GM12878 (cell line): Measurements from ENCODE around the gene BAHD1. TPM values are rescaled to one million over a fixed set of nuclear protein-coding genes. Genes with fewer than 3 reads are reported as not detected.
A peak's percentile ranks its signal among the peaks of the same experiment; 100 is the strongest.

Experiments used
- ATAC-seq: fragments of 200-7000 bp; cut with Tn5 transposase; 3 replicates; pipeline ENCODE4 v1.9.1; 2020; ENCODE audit warnings: mild to moderate bottlenecking, moderate library complexity
- BruUV-seq: library from RNA; stranded (reverse); fragments of 400-500 nt; replicated peaks from 2 replicates; lab custom pipeline; 2021; lab: Mats Ljungman, UMichigan
- CTCF ChIA-PET: fragments of 300-600 bp; sonication (Branson Sonifier 250); formaldehyde crosslinking; extraction: SDS; loops from one replicate; lab custom pipeline; 2021; ENCODE audit warnings: inconsistent platforms; lab: Yijun Ruan, JAX
- POLR2A ChIA-PET: fragments of 350-600 bp; formaldehyde crosslinking; extraction: SDS; loops from one replicate; lab custom pipeline; 2021; ENCODE audit warnings: inconsistent platforms; lab: Charles Lee
- RAD21 ChIA-PET: fragments of 300-600 bp; sonication (Branson Sonifier 250); formaldehyde crosslinking; loops from one replicate; lab custom pipeline; 2023; ENCODE audit warnings: antibody characterized with exemption; ENCODE audit not compliant: unreplicated experiment; lab: Charles Lee
- SMC1A ChIA-PET: fragments of 300-600 bp; sonication (Branson Sonifier 250); formaldehyde crosslinking; loops from one replicate; lab custom pipeline; 2023; ENCODE audit not compliant: unreplicated experiment, uncharacterized antibody; lab: Charles Lee
- DNase-seq: peaks from one replicate; pipeline ENCODE4 v3.0.0-alpha.2; 2011; ENCODE audit warnings: low read depth, low spot score
- FAIRE-seq: peaks from 3 replicates; lab custom pipeline; 2011; peaks lifted over from hg19 to GRCh38; lab: Jason Lieb, UNC
- H2AFZ ChIP-seq: 2 replicates; pipeline ENCODE4 v1.6.0; 2011; ENCODE audit warnings: low read depth, low read length, control low read depth; ENCODE audit not compliant: control insufficient read depth
- H3K27ac ChIP-seq: 2 replicates; pipeline ENCODE4 v1.5.1; 2011; ENCODE audit warnings: control low read depth; ENCODE audit not compliant: control insufficient read depth, insufficient read depth
- H3K27me3 ChIP-seq, 2 experiments: replicated peaks in 1 of 2; 2 replicates each; pipeline versions ENCODE4 v1.6.0 to v1.6.1; 2011; ENCODE audit warnings: low read length in 1 of 2; ENCODE audit not compliant: control insufficient read depth in 2 of 2, insufficient read depth in 2 of 2
- H3K36me3 ChIP-seq, 2 experiments: 2 replicates each; pipeline ENCODE4 v1.5.1; 2011; ENCODE audit warnings: low read length in 1 of 2; ENCODE audit not compliant: control insufficient read depth in 2 of 2, insufficient read depth in 2 of 2
- H3K4me1 ChIP-seq: 2 replicates; pipeline ENCODE4 v1.6.1; 2011; ENCODE audit warnings: mild to moderate bottlenecking, low read length, moderate library complexity, mixed read lengths; ENCODE audit not compliant: control insufficient read depth, insufficient read depth
- H3K4me2 ChIP-seq: 2 replicates; pipeline ENCODE4 v1.6.0; 2011; ENCODE audit warnings: control low read depth; ENCODE audit not compliant: control insufficient read depth, insufficient read depth
- H3K4me3 ChIP-seq: fragments of 200-600 bp; sonication (generic); 2 replicates; pipeline ENCODE4 v1.5.1; 2016
- H3K79me2 ChIP-seq: 2 replicates; pipeline ENCODE4 v1.6.0; 2011; ENCODE audit warnings: low read length; ENCODE audit not compliant: control insufficient read depth, insufficient read depth
- H3K9ac ChIP-seq: 2 replicates; pipeline ENCODE4 v1.8.0; 2011; ENCODE audit warnings: low read length, control low read depth, mixed read lengths; ENCODE audit not compliant: control insufficient read depth, insufficient read depth
- H3K9me3 ChIP-seq: replicated peaks from 3 replicates; pipeline ENCODE4 v1.5.1; 2011; ENCODE audit warnings: mild to moderate bottlenecking, low read length; ENCODE audit not compliant: control insufficient read depth, insufficient read depth
- H4K20me1 ChIP-seq: 2 replicates; pipeline ENCODE4 v1.6.0; 2011; ENCODE audit not compliant: control insufficient read depth, insufficient read depth
- ATF2 ChIP-seq: IDR thresholded peaks from 2 replicates; pipeline ENCODE4 v1.6.1; 2012; ENCODE audit warnings: low read length, inconsistent platforms
- CEBPB ChIP-seq, 2 experiments: fragments of 150-350 bp in 1 of 2; IDR thresholded peaks; 2 replicates each; pipeline ENCODE4 v1.6.1; 2012 to 2014; ENCODE audit warnings: low read depth in 2 of 2, low read length in 2 of 2, borderline replicate concordance in 1 of 2, inconsistent platforms in 1 of 2
- HDGF ChIP-seq: fragments of 450-650 bp; IDR thresholded peaks from 2 replicates; pipeline ENCODE4 v1.6.1; 2016; ENCODE audit warnings: antibody characterized with exemption
- IRF3 ChIP-seq: fragments of 450-650 bp; IDR thresholded peaks from 2 replicates; pipeline ENCODE4 v1.6.1; 2014; ENCODE audit warnings: mild to moderate bottlenecking
- MYB ChIP-seq: fragments of 150-350 bp; IDR thresholded peaks from 2 replicates; pipeline ENCODE4 v1.6.1; 2014; ENCODE audit warnings: mild to moderate bottlenecking, low read depth, low read length, borderline replicate concordance
- SMC3 ChIP-seq: IDR thresholded peaks from 2 replicates; pipeline ENCODE4 v1.6.1; 2011; ENCODE audit warnings: low read length, improper control_type of control experiment, borderline replicate concordance
- SP1 ChIP-seq: IDR thresholded peaks from one replicate; pipeline ENCODE4 v1.6.1; 2011; ENCODE audit warnings: low read depth, low read length
- ZNF217 ChIP-seq: fragments of 450-650 bp; IDR thresholded peaks from 2 replicates; pipeline ENCODE4 v1.6.1; 2017; ENCODE audit warnings: antibody characterized with exemption, mild to moderate bottlenecking
- ZNF274 ChIP-seq: IDR thresholded peaks from one replicate; pipeline ENCODE4 v1.8.0; 2011; ENCODE audit not compliant: insufficient read length, insufficient read depth
- ZZZ3 ChIP-seq: IDR thresholded peaks from 2 replicates; pipeline ENCODE4 v1.6.1; 2011; ENCODE audit warnings: low read depth; ENCODE audit not compliant: control insufficient read depth, insufficient read length
- WGBS: methylation state at CpG from one replicate; pipeline ENCODE4 v1.1.6; 2016; ENCODE audit warnings: low lambda C conversion rate; ENCODE audit not compliant: insufficient replicate concordance, insufficient coverage; ENCODE audit errors: missing lambda C conversion rate; 5-methylcytosine and 5-hydroxymethylcytosine counted together
- in situ Hi-C: fragments of 300-500 bp; cut with MboI; formaldehyde crosslinking; loops from 9 replicates; pipeline ENCODE4 v1.14.3; 2018; ENCODE audit warnings: mixed read lengths
- intact Hi-C: fragments of 100-400 bp; cut with micrococcal nuclease; formaldehyde crosslinking; loops from one replicate; pipeline ENCODE4 v1.14.2; 2022; ENCODE audit not compliant: unreplicated experiment
- polyA plus RNA-seq, 11 experiments: library from polyadenylated mRNA; depleted of rRNA in 4 of 11; unstranded in 6 of 11; stranded (reverse) in 5 of 11; fragments of >200 nt; fragmentation: Nextera tagmentation in 4 of 11; fragmentation: Illumina TruSeq in 1 of 11; extraction: Ambion mirVana in 4 of 11; extraction: Trizol in 1 of 11; gene quantifications; 1 replicate in 1 of 11; 2 replicates in 10 of 11; pipeline versions ENCODE4 v1.2.1 to v1.2.3, GENCODE V29; 2011 to 2016; ENCODE audit warnings: inconsistent platforms in 2 of 11, missing spikeins in 2 of 11, low read depth in 1 of 11
- total RNA-seq, 4 experiments: library from RNA; depleted of rRNA in 3 of 4; stranded (reverse); fragments of >200 nt in 3 of 4; fragmentation: Illumina TruSeq in 1 of 4; extraction: Trizol in 1 of 4; gene quantifications; 2 replicates each; pipeline versions ENCODE4 v1.2.1 to v1.2.3, GENCODE V29; 2013 to 2021
- TF ChIP-seq, protein P1 (sequence below): fragments of 450-650 bp; IDR thresholded peaks from 2 replicates; pipeline ENCODE4 v1.6.1; 2016; ENCODE audit warnings: mild to moderate bottlenecking

BAHD1 gene
- total and polyA plus RNA-seq, 10 of the 15 experiments (the other 5 are each of a cell fraction or from before 2014, with no cell fraction given): 0.21 to 21.8 (median 5.8) TPM

DNA sequence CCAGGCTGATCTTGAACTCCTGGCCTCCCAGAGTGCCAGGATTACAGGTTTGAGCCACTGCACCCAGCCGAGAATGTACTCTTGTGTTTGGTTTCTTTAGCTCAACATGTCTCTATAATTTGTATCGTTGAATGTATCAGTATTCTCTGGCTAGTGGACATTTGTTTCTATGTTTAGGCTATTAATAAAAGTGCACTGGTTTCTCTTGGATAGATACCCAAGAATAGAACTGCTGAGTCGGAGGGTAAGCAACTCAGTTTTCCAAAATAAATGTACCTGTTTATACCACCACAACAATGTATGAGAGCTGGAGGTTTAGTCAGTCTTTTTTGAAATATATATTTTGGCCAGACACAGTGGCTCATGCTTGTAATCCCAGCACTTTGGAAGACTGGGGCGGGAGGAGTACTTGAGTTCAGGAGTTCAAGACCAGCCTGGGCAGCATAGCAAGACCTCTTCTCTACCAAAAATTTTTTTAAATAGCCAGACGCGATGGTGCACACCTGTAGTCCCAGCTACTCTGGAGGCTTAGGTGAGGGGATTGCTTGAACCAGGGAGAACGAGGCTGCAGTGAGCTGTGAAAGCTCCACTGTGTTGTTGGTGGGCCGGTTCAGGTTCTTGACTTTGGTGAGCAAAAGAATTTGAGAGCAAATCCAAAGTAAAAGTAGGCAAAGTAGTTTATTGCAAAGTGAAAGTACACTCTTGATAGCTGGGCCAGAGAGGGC, 42.9 kb upstream of the BAHD1 start:
- Histone ChIP-seq H3K27me3 (no peaks in the 10 kb centered on the region), H3K9ac (no peak overlapping the region), H3K27ac (no peak overlapping the region), H3K79me2 (no peaks in the 10 kb centered on the region), H3K4me3 (0 out of 2 replicates have a peak overlapping the region, but pooled peaks have one; percentile 26), H3K36me3 (no peaks in the 10 kb centered on the region; a peak in 1 of 4 replicates), H4K20me1 (no peaks in the 10 kb centered on the region), H3K4me2 (peak overlapping the region; percentile 57), H3K4me1 (no peaks in the 10 kb centered on the region), H2AFZ (no peak overlapping the region), H3K9me3 (no peaks in the 10 kb centered on the region)
- DNase-seq (no peak), ATAC-seq (peak; percentile 25), FAIRE-seq (no peak)
- SMC1A ChIA-PET: interaction anchor here (0.8 to 2.0 kb wide), 9 partner anchors 10 to 297 kb away, joined by 3 to 29 read pairs (median 4); partner anchors contain the start of gene KNSTRN
- RAD21 ChIA-PET: interaction anchor here (1.1 to 2.1 kb wide), 4 partner anchors 8 to 43 kb away, joined by 3 to 15 read pairs (median 4); partner anchors contain the start of genes BAHD1 and IVD
- BruUV-seq: no TSS peak
- in situ Hi-C loops: no loop called here
- intact Hi-C loops: no loop called here
- WGBS: 53% methylated on average over 8 of the region's 8 CpGs
- CTCF ChIA-PET: interaction anchor here (0.6 to 1.9 kb wide), 18 partner anchors 8 to 680 kb away, joined by 3 to 12 read pairs (median 4); partner anchors contain the start of genes IVD and KNSTRN
- POLR2A ChIA-PET: interaction anchor here (0.6 to 2.4 kb wide), 7 partner anchors 8 to 388 kb away, joined by 3 to 8 read pairs (median 5); partner anchors contain the start of gene KNSTRN
- TF ChIP-seq CEBPB (IDR thresholded peaks at IDR 0.05; ENCODE audit: borderline replicate concordance in 1 of 2, low read depth in 2 of 2, low read length in 2 of 2) (no peak), ZNF274 (no peak), IRF3 (no peak), ATF2 (no peak), ZNF217 (no peak), HDGF (no peak), ZZZ3 (no peak), SP1 (no peak), MYB (no peak), SMC3 (no peak)
- TF ChIP-seq, protein P1, sequence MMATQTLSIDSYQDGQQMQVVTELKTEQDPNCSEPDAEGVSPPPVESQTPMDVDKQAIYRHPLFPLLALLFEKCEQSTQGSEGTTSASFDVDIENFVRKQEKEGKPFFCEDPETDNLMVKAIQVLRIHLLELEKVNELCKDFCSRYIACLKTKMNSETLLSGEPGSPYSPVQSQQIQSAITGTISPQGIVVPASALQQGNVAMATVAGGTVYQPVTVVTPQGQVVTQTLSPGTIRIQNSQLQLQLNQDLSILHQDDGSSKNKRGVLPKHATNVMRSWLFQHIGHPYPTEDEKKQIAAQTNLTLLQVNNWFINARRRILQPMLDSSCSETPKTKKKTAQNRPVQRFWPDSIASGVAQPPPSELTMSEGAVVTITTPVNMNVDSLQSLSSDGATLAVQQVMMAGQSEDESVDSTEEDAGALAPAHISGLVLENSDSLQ: no peak
